Measurements from ENCODE around the gene FAM107A.
"Not testable (repeated sequence)": the region's sequence is repeated elsewhere in the genome, so short reads cannot be mapped to it uniquely, and the experiment has no call there.

FAM107A gene

GRCh38 chr3:58535531-58536500 lies 41.4 kb downstream of the FAM107A start:
- no peak for DNase-seq (ENCODE audit: low spot score)

GRCh38 chr3:58534592-58535494 lies 42.3 kb downstream of the FAM107A start:
- no peak for DNase-seq (ENCODE audit: low spot score)

GRCh38 chr3:58532794-58533220 lies 44.4 kb downstream of the FAM107A start:
- DNase-seq (ENCODE audit: low spot score) = peak; percentile 83

GRCh38 chr3:58531956-58532355 lies 45.2 kb downstream of the FAM107A start:
- DNase-seq (ENCODE audit: low spot score) = no peak

GRCh38 chr3:58531555-58531954 lies 45.6 kb downstream of the FAM107A start:
- no peak for DNase-seq (ENCODE audit: low spot score)

GRCh38 chr3:58530354-58530865 lies 46.8 kb downstream of the FAM107A start:
- DNase-seq (ENCODE audit: low spot score) = no peak

- no peak for DNase-seq (ENCODE audit: low spot score)
Measured at GRCh38 chr3:58529516-58530353, 47.5 kb downstream of the FAM107A start.

GRCh38 chr3:58528629-58529028 lies 48.6 kb downstream of the FAM107A start:
- DNase-seq (ENCODE audit: low spot score) = peak; percentile 35

- DNase-seq (ENCODE audit: low spot score) = not testable (repeated sequence)
Measured at GRCh38 chr3:58527440-58527839, 49.8 kb downstream of the FAM107A start.

- DNase-seq (ENCODE audit: low spot score) = peak; percentile 88
Measured at GRCh38 chr3:58526515-58526957, 50.7 kb downstream of the FAM107A start.

GRCh38 chr3:58524326-58524888 lies 52.8 kb downstream of the FAM107A start:
- DNase-seq (ENCODE audit: low spot score) = no peak

- DNase-seq (ENCODE audit: low spot score) = no peak
Measured at GRCh38 chr3:58522759-58523425, 54.3 kb downstream of the FAM107A start.

- DNase-seq (ENCODE audit: low spot score) = no peak
Measured at GRCh38 chr3:58521917-58522631, 55.1 kb downstream of the FAM107A start.

GRCh38 chr3:58521336-58521670 lies 55.9 kb downstream of the FAM107A start:
- DNase-seq (ENCODE audit: low spot score) = no peak

- no peak for DNase-seq (ENCODE audit: low spot score)
Measured at GRCh38 chr3:58520403-58521335, 56.5 kb downstream of the FAM107A start.

GRCh38 chr3:58519668-58520402 lies 57.4 kb downstream of the FAM107A start:
- no peak for DNase-seq (ENCODE audit: low spot score)

- DNase-seq (ENCODE audit: low spot score) = no peak
Measured at GRCh38 chr3:58518291-58518789, 58.9 kb downstream of the FAM107A start.

- DNase-seq (ENCODE audit: low spot score) = no peak
Measured at GRCh38 chr3:58514405-58514804, 62.8 kb downstream of the FAM107A start.
